Vagina (tissue), 2 donors: Measurements from ENCODE around the gene CPZ.

Experiments
- CTCF ChIP-seq, 3 experiments: fragments of 450-650 bp in 2 of 3; fragments of 200-600 bp in 1 of 3; sonication (generic) in 1 of 3; IDR thresholded peaks; one replicate each; pipeline ENCODE4 v1.5.1; 2017 to 2019; ENCODE audit warnings: antibody characterized with exemption in 3 of 3, mild to moderate bottlenecking in 2 of 3, moderate library complexity in 2 of 3
- POLR2A ChIP-seq, 2 donors: fragments of 450-650 bp; IDR thresholded peaks; one replicate each; pipeline ENCODE4 v1.6.1; 2017; ENCODE audit warnings: antibody characterized with exemption in 2 of 2, mild to moderate bottlenecking in 2 of 2, moderate library complexity in 2 of 2
- POLR2AphosphoS5 ChIP-seq, 2 donors: sonication (generic); formaldehyde crosslinking; IDR thresholded peaks; one replicate each; pipeline ENCODE4 v1.9.0; 2017; ENCODE audit warnings: antibody characterized with exemption in 2 of 2, mild to moderate bottlenecking in 2 of 2, low read depth in 1 of 2; ENCODE audit not compliant: insufficient read depth in 1 of 2

- TF ChIP-seq CTCF (IDR thresholded peaks at IDR 0.05), result no peak
- no peak for TF ChIP-seq POLR2A (IDR thresholded peaks at IDR 0.05)
- TF ChIP-seq POLR2AphosphoS5 (IDR thresholded peaks at IDR 0.05; ENCODE audit: insufficient read depth in 1 of 2, low read depth in 1 of 2), result peak in 1 of 2 donors; percentile 15
Measured at GRCh38 chr4:8641931-8642650, 49.5 kb downstream of the CPZ start.
